Measurements from ENCODE around the gene ALG5.

- TF ChIP-seq CTCF (IDR thresholded peaks at IDR 0.05) (no peak), POLR2A (IDR thresholded peaks at IDR 0.05) (no peak)
Measured at GRCh38 chr13:36979361-36980050, 19.6 kb downstream of the ALG5 start.
